Endothelial cell (in vitro differentiated cells): Measurements from ENCODE around the gene EEF1G. TPM values are rescaled to one million over a fixed set of nuclear protein-coding genes. Genes with fewer than 3 reads are reported as not detected.
A peak's percentile ranks its signal among the peaks of the same experiment; 100 is the strongest.

Experiments used
- DNase-seq: peaks from one replicate; pipeline ENCODE4 v3.0.0; 2021; ENCODE audit warnings: low spot score
- H3K27ac Mint-ChIP-seq: one replicate; pipeline ENCODE4 v1.8.0; 2021; ENCODE audit warnings: mixed read lengths, inconsistent platforms; ENCODE audit not compliant: unreplicated experiment
- H3K27me3 Mint-ChIP-seq: one replicate; pipeline ENCODE4 v1.8.0; 2021; ENCODE audit warnings: mild to moderate bottlenecking, moderate library complexity, mixed read lengths, inconsistent platforms; ENCODE audit not compliant: unreplicated experiment
- H3K36me3 Mint-ChIP-seq: one replicate; pipeline ENCODE4 v1.8.0; 2021; ENCODE audit warnings: mild to moderate bottlenecking, low read depth, mixed read lengths, inconsistent platforms; ENCODE audit not compliant: unreplicated experiment
- H3K4me1 Mint-ChIP-seq: one replicate; pipeline ENCODE4 v1.8.0; 2021; ENCODE audit warnings: mild to moderate bottlenecking, mixed read lengths, inconsistent platforms; ENCODE audit not compliant: unreplicated experiment
- H3K4me3 Mint-ChIP-seq: one replicate; pipeline ENCODE4 v1.8.0; 2021; ENCODE audit warnings: mild to moderate bottlenecking, mixed read lengths, inconsistent platforms; ENCODE audit not compliant: unreplicated experiment
- H3K9me3 Mint-ChIP-seq: one replicate; pipeline ENCODE4 v1.8.0; 2021; ENCODE audit warnings: mixed read lengths, inconsistent platforms; ENCODE audit not compliant: unreplicated experiment
- total RNA-seq: library from RNA; stranded (reverse); fragmentation: NEBNext Ultra II Directional; extraction: Animal tissue kit (Norgen Biotek cat#: 25700); gene quantifications from one replicate; pipeline ENCODE4 v1.2.1, GENCODE V29; 2021; ENCODE audit not compliant: unreplicated experiment
- TF ChIP-seq, protein P1 (sequence below): fragments of 200-600 bp; sonication (generic); IDR thresholded peaks from one replicate; pipeline ENCODE4 v1.5.0; 2021; ENCODE audit warnings: antibody characterized with exemption; ENCODE audit not compliant: unreplicated experiment

The EEF1G gene
- total RNA-seq, 1 donor from 2014 or later, result 1,951 TPM

DNA sequence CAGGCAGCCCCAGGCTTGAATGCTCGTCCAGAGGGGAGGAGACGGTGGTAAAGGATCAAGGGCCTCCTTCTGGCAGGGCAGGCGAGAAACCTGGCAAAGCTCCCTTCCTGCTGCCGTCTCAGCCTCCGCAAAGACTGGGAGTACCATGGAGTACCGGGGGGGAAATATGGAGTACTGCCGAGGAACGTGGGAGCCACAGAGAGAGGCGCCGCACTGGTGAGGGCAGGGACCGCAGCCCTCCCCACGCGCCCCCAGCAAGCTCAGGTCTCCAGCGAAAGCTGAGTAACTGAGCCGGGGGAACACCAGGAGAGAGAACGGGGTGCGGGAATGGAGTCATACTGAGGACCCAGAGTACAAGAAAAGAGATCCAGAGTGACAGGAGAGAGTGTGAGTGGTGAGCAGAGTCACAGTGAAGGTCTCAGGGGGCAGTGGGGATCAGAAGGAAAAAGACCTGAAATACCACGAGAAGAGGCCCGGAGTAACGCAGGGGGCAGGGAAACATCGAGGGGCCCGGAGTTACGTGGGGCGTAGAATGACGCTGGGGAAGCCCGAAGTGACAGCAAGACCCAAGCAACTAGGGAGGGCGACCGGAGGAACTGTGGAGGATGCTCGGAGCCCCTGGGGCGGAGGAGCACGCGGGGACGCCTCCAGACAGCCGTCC, 38.1 kb upstream of the EEF1G start:
- Mint-ChIP-seq H3K9me3 (no peaks in the 10 kb centered on the region), H3K27me3 (peaks cover 18% of the 10 kb centered on the region), H3K4me3 (peak overlapping the region; percentile 94), H3K36me3 (peaks cover 21% of the 10 kb centered on the region), H3K27ac (peak overlapping the region; percentile 76), H3K4me1 (peaks cover 19% of the 10 kb centered on the region)
- TF ChIP-seq, protein P1, sequence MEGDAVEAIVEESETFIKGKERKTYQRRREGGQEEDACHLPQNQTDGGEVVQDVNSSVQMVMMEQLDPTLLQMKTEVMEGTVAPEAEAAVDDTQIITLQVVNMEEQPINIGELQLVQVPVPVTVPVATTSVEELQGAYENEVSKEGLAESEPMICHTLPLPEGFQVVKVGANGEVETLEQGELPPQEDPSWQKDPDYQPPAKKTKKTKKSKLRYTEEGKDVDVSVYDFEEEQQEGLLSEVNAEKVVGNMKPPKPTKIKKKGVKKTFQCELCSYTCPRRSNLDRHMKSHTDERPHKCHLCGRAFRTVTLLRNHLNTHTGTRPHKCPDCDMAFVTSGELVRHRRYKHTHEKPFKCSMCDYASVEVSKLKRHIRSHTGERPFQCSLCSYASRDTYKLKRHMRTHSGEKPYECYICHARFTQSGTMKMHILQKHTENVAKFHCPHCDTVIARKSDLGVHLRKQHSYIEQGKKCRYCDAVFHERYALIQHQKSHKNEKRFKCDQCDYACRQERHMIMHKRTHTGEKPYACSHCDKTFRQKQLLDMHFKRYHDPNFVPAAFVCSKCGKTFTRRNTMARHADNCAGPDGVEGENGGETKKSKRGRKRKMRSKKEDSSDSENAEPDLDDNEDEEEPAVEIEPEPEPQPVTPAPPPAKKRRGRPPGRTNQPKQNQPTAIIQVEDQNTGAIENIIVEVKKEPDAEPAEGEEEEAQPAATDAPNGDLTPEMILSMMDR, result no peak
- peak; percentile 21 for DNase-seq

DNA sequence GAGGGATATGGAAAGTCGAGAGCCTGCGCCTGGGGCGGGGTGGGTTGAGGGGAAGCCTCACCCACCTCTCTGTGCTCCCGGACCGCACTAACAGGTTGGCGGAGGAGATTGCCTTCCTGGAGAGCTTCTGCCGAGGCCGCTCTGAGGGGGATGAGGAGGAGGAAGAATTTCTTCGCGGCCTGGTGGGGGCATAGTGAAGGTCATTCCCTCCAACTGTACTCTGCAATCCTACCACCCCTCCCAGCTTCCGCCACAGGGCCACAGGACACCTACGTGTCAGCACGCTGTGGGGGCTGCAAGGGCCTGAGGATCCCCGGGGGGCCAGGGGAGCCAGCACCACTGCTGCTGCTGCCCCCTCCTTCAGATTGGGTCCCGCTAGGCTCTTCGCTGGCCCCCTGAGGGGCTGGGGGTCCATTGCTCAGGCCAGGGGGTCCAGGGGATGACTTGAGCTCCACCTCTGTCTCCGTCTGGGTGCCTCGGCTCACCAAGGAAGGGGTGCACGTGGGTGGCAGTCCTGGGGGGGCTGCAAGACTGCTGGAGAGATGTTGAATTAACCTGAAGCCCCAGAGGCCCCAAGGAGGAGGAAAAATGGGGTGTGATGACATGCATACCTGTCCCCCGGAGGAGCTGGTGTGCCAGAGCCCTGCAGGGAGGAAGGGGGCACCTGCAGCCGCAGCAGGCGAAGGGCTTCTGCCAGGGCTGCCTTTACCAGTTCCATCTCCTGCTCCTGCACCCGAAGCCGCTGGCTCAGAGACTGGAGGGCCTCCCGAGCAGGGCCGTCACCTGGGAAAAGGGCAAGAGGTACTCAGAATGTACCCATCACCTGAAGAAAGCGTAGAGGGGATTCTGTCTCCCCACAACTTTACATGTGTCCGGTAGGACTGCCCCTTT, 37.4 kb upstream of the EEF1G start:
- H3K4me3 Mint-ChIP-seq, result peak overlapping the region; percentile 94
- H3K36me3 Mint-ChIP-seq, result peaks cover 24% of the 10 kb centered on the region
- TF ChIP-seq, protein P1, result no peak
- no peak for DNase-seq
- H3K27me3 Mint-ChIP-seq, result peaks cover 18% of the 10 kb centered on the region
- no peaks in the 10 kb centered on the region for H3K9me3 Mint-ChIP-seq
- H3K27ac Mint-ChIP-seq, result no peak overlapping the region
- H3K4me1 Mint-ChIP-seq, result peaks cover 19% of the 10 kb centered on the region

DNA sequence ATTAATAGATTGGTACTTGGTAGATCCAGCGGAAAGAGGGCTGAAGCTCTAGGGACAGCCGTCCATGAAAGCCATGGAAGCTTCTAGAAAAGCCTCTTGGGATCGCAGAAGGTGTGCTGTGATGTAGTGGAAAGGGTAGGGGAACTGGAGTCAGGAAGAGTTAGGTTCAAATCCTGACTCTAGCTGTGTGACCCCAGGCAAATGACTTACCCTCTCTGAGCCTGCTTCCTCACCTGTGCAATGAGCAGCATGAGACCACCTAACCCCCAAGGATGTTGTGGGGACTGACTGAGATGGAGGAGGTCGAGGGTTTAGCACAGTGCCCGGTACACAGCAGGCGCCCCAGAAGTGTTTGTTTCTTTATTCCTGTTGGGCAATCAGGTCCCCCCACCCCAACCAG, 36.7 kb upstream of the EEF1G start:
- Mint-ChIP-seq H3K27me3 (peaks cover 18% of the 10 kb centered on the region), H3K4me1 (peaks cover 19% of the 10 kb centered on the region), H3K9me3 (no peaks in the 10 kb centered on the region), H3K4me3 (peak overlapping the region; percentile 77), H3K36me3 (peaks cover 26% of the 10 kb centered on the region), H3K27ac (peak overlapping the region; percentile 42)
- no peak for DNase-seq
- TF ChIP-seq, protein P1, result no peak

DNA sequence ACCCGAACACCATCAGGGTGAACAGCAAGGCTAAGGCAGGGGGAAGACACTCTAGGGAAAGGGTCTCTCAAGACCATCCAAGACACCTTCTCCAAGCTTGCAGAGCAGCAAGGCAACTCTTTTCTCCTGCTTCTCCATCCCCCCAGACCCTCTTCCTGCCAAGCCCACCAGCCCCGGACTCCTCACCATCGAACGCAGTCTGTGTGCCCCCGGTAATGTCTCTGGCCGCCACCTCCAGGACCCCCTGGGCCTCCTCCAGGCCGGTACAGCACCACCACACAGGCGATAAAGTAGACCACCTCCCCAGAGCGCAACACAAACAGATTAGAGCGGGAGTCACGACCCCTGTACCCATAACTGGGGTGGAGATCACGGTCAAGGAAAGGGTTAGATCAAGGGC, 35.1 kb upstream of the EEF1G start:
- Mint-ChIP-seq H3K27ac (no peak overlapping the region), H3K9me3 (no peaks in the 10 kb centered on the region), H3K4me3 (peak overlapping the region; percentile 63), H3K36me3 (peaks cover 31% of the 10 kb centered on the region), H3K4me1 (peaks cover 28% of the 10 kb centered on the region), H3K27me3 (peaks cover 16% of the 10 kb centered on the region)
- no peak for DNase-seq
- TF ChIP-seq, protein P1, result no peak

DNA sequence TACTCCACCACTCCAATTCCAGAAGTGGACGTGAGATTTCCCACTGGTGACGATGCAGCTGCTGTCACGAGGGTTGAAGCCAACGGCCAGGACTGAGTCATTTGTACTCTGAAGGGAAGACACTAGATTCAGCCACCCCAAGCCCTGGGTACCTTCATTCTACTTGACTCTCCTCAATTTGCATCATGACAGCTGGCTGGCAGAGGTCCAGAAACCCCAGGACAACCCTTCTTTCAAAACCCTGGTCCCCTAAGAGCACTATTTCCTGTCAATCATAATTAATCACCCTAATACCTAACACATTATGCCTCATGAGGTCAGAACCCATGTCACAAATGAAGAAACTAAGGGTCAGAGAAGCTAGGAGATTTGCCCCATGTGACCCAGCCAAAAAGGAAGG, 34.0 kb upstream of the EEF1G start:
- peak overlapping the region; percentile 36 for H3K27ac Mint-ChIP-seq
- no peak for DNase-seq
- H3K4me1 Mint-ChIP-seq, result peaks cover 36% of the 10 kb centered on the region
- TF ChIP-seq, protein P1, result no peak
- H3K9me3 Mint-ChIP-seq, result no peaks in the 10 kb centered on the region
- peaks cover 38% of the 10 kb centered on the region for H3K36me3 Mint-ChIP-seq
- H3K27me3 Mint-ChIP-seq, result peaks cover 18% of the 10 kb centered on the region
- peak overlapping the region; percentile 71 for H3K4me3 Mint-ChIP-seq
